Thymus (tissue), 11 donors: ENCODE measurements around the gene TARBP1. TPM values are rescaled to one million over a fixed set of nuclear protein-coding genes. Genes with fewer than 3 reads are reported as not detected.
A peak's percentile ranks its signal among the peaks of the same experiment; 100 is the strongest.

ENCODE experiments used
- DNase-seq, 9 donors: peaks; one replicate each; pipeline ENCODE4 v3.0.0-alpha.2; 2013; ENCODE audit warnings: low spot score in 9 of 9, low read depth in 6 of 9, missing footprints in 1 of 9
- H3K27ac ChIP-seq, 2 donors: one replicate each; pipeline ENCODE4 v1.5.1; 2013; ENCODE audit warnings: control low read depth in 1 of 2, low read depth in 1 of 2, low read length in 1 of 2, mild to moderate bottlenecking in 1 of 2, moderate library complexity in 1 of 2
- H3K27me3 ChIP-seq, 2 donors: one replicate each; pipeline ENCODE4 v1.5.1; 2013; ENCODE audit warnings: low read length in 1 of 2; ENCODE audit not compliant: control insufficient read depth in 2 of 2, insufficient read depth in 1 of 2
- H3K36me3 ChIP-seq, 2 donors: one replicate each; pipeline ENCODE4 v1.5.1; 2013; ENCODE audit warnings: low read length in 1 of 2, mild to moderate bottlenecking in 1 of 2, moderate library complexity in 1 of 2; ENCODE audit not compliant: control insufficient read depth in 2 of 2, insufficient read depth in 2 of 2
- H3K4me1 ChIP-seq, 2 donors: one replicate each; pipeline ENCODE4 v1.5.1; 2013; ENCODE audit warnings: low read length in 2 of 2; ENCODE audit not compliant: control insufficient read depth in 2 of 2, insufficient read depth in 2 of 2
- H3K4me3 ChIP-seq, 2 donors: one replicate each; pipeline ENCODE4 v1.5.1; 2013; ENCODE audit warnings: low read length in 2 of 2, control low read depth in 1 of 2, mild to moderate bottlenecking in 1 of 2
- H3K9me3 ChIP-seq, 2 donors: one replicate each; pipeline ENCODE4 v1.5.1; 2013; ENCODE audit warnings: low read length in 1 of 2, mild to moderate bottlenecking in 1 of 2; ENCODE audit not compliant: control insufficient read depth in 2 of 2, insufficient read depth in 1 of 2
- WGBS: extraction: QIAGEN DNeasy Blood & Tissue Kit; methylation state at CpG from one replicate; pipeline ENCODE4 v1.1.7; 2013; 5-methylcytosine and 5-hydroxymethylcytosine counted together
- polyA plus RNA-seq: library from polyadenylated mRNA; stranded (reverse); fragments of 200-250 nt; gene quantifications from one replicate; pipeline ENCODE4 v1.2.3, GENCODE V29; 2013
- total RNA-seq: library from RNA; stranded (reverse); fragments of 120-200 nt; gene quantifications from one replicate; pipeline ENCODE4 v1.2.4, GENCODE V29; 2013
- donor health status: healthy.

The TARBP1 gene
- total and polyA plus RNA-seq, 2 donors = 29.0 to 66.3 TPM

GRCh38 chr1:234476172-234476571 lies 2.8 kb downstream of the TARBP1 start:
- peak in 1 of 9 donors; percentile 34 for DNase-seq
- 30% methylated on average over 5 of the region's 5 CpGs for WGBS
- no peaks in the 10 kb centered on the region for H3K36me3 ChIP-seq
- H3K4me3 ChIP-seq = no peak overlapping the region
- no peak overlapping the region for H3K27ac ChIP-seq
- no peaks in the 10 kb centered on the region for H3K9me3 ChIP-seq
- H3K4me1 ChIP-seq = peaks cover 8 to 32% of the 10 kb centered on the region in 2 donors
- H3K27me3 ChIP-seq = no peaks in the 10 kb centered on the region

GRCh38 chr1:234475167-234475793 lies 3.7 kb downstream of the TARBP1 start:
- no peaks in the 10 kb centered on the region for H3K9me3 ChIP-seq
- peak in 2 of 9 donors; percentile 17 to 49 for DNase-seq
- peak overlapping the region in 1 of 2 donors; percentile 55 for H3K27ac ChIP-seq
- WGBS = 38% methylated on average over 12 of the region's 12 CpGs
- no peaks in the 10 kb centered on the region for H3K27me3 ChIP-seq
- no peaks in the 10 kb centered on the region for H3K36me3 ChIP-seq
- H3K4me3 ChIP-seq = no peak overlapping the region
- peaks cover 8 to 32% of the 10 kb centered on the region in 2 donors for H3K4me1 ChIP-seq

- no peak overlapping the region for H3K27ac ChIP-seq
- peaks cover 8 to 30% of the 10 kb centered on the region in 2 donors for H3K4me1 ChIP-seq
- no peaks in the 10 kb centered on the region for H3K27me3 ChIP-seq
- WGBS = 79% methylated on average over 2 of the region's 2 CpGs
- H3K4me3 ChIP-seq = no peak overlapping the region
- DNase-seq = no peak
- no peaks in the 10 kb centered on the region for H3K36me3 ChIP-seq
- no peaks in the 10 kb centered on the region for H3K9me3 ChIP-seq
Observed at GRCh38 chr1:234474375-234474774, 4.6 kb downstream of the TARBP1 start.

- H3K36me3 ChIP-seq = peaks cover 0 to 4% of the 10 kb centered on the region in 2 donors
- peaks cover 5 to 27% of the 10 kb centered on the region in 2 donors for H3K4me1 ChIP-seq
- no peak overlapping the region for H3K4me3 ChIP-seq
- peak overlapping the region in 1 of 2 donors; percentile 31 for H3K27ac ChIP-seq
- DNase-seq = peak in 1 of 9 donors; percentile 25
- no peaks in the 10 kb centered on the region for H3K27me3 ChIP-seq
- WGBS = 35% methylated on average over 3 of the region's 3 CpGs
- no peaks in the 10 kb centered on the region for H3K9me3 ChIP-seq
Observed at GRCh38 chr1:234473118-234473517, 5.9 kb downstream of the TARBP1 start.

GRCh38 chr1:234469376-234469775 lies 9.6 kb downstream of the TARBP1 start:
- no peaks in the 10 kb centered on the region for H3K9me3 ChIP-seq
- H3K27ac ChIP-seq = no peak overlapping the region
- H3K36me3 ChIP-seq = peaks cover 0 to 14% of the 10 kb centered on the region in 2 donors
- no peak overlapping the region for H3K4me3 ChIP-seq
- no peaks in the 10 kb centered on the region for H3K27me3 ChIP-seq
- H3K4me1 ChIP-seq = peaks cover 5 to 7% of the 10 kb centered on the region in 2 donors
- DNase-seq = no peak

- DNase-seq = no peak
- Histone ChIP-seq H3K27ac (no peak overlapping the region), H3K9me3 (no peaks in the 10 kb centered on the region), H3K27me3 (no peaks in the 10 kb centered on the region), H3K4me3 (no peak overlapping the region), H3K36me3 (peaks cover 0 to 14% of the 10 kb centered on the region in 2 donors), H3K4me1 (peaks cover 5 to 6% of the 10 kb centered on the region in 2 donors)
- WGBS = 100% methylated on average over 1 of the region's 1 CpG
Observed at GRCh38 chr1:234468580-234468979, 10.4 kb downstream of the TARBP1 start.

GRCh38 chr1:234467821-234468220 lies 11.2 kb downstream of the TARBP1 start:
- DNase-seq = no peak
- H3K4me1 ChIP-seq = no peaks in the 10 kb centered on the region
- no peaks in the 10 kb centered on the region for H3K9me3 ChIP-seq
- H3K27ac ChIP-seq = no peak overlapping the region
- no peaks in the 10 kb centered on the region for H3K27me3 ChIP-seq
- 91% methylated on average over 6 of the region's 6 CpGs for WGBS
- peaks cover 0 to 15% of the 10 kb centered on the region in 2 donors for H3K36me3 ChIP-seq
- no peak overlapping the region for H3K4me3 ChIP-seq

GRCh38 chr1:234466945-234467344 lies 12.0 kb downstream of the TARBP1 start:
- H3K27me3 ChIP-seq = no peaks in the 10 kb centered on the region
- no peaks in the 10 kb centered on the region for H3K9me3 ChIP-seq
- no peak overlapping the region for H3K4me3 ChIP-seq
- H3K36me3 ChIP-seq = peaks cover 0 to 20% of the 10 kb centered on the region in 2 donors
- 98% methylated on average over 6 of the region's 6 CpGs for WGBS
- DNase-seq = no peak
- H3K4me1 ChIP-seq = no peaks in the 10 kb centered on the region
- H3K27ac ChIP-seq = no peak overlapping the region

- Histone ChIP-seq H3K4me1 (no peaks in the 10 kb centered on the region), H3K27ac (no peak overlapping the region), H3K4me3 (no peak overlapping the region), H3K27me3 (no peaks in the 10 kb centered on the region), H3K36me3 (peaks cover 0 to 30% of the 10 kb centered on the region in 2 donors), H3K9me3 (no peaks in the 10 kb centered on the region)
- DNase-seq = no peak
Observed at GRCh38 chr1:234463749-234464148, 15.2 kb downstream of the TARBP1 start.
